ENCODE results near the gene SLC18B1. TPM values are rescaled to one million over a fixed set of nuclear protein-coding genes. Genes with fewer than 3 reads are reported as not detected.
A peak's percentile ranks its signal among the peaks of the same experiment; 100 is the strongest.

SLC18B1 gene
- total RNA-seq, 1 experiment from 2014 or later, result 24.1 TPM

- TF ChIP-seq, protein P1, sequence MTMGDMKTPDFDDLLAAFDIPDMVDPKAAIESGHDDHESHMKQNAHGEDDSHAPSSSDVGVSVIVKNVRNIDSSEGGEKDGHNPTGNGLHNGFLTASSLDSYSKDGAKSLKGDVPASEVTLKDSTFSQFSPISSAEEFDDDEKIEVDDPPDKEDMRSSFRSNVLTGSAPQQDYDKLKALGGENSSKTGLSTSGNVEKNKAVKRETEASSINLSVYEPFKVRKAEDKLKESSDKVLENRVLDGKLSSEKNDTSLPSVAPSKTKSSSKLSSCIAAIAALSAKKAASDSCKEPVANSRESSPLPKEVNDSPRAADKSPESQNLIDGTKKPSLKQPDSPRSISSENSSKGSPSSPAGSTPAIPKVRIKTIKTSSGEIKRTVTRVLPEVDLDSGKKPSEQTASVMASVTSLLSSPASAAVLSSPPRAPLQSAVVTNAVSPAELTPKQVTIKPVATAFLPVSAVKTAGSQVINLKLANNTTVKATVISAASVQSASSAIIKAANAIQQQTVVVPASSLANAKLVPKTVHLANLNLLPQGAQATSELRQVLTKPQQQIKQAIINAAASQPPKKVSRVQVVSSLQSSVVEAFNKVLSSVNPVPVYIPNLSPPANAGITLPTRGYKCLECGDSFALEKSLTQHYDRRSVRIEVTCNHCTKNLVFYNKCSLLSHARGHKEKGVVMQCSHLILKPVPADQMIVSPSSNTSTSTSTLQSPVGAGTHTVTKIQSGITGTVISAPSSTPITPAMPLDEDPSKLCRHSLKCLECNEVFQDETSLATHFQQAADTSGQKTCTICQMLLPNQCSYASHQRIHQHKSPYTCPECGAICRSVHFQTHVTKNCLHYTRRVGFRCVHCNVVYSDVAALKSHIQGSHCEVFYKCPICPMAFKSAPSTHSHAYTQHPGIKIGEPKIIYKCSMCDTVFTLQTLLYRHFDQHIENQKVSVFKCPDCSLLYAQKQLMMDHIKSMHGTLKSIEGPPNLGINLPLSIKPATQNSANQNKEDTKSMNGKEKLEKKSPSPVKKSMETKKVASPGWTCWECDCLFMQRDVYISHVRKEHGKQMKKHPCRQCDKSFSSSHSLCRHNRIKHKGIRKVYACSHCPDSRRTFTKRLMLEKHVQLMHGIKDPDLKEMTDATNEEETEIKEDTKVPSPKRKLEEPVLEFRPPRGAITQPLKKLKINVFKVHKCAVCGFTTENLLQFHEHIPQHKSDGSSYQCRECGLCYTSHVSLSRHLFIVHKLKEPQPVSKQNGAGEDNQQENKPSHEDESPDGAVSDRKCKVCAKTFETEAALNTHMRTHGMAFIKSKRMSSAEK (CRISPR knock-in tag; IDR thresholded peaks at IDR 0.05; ENCODE audit: borderline replicate concordance), result no peak
- TF ChIP-seq, protein P2, sequence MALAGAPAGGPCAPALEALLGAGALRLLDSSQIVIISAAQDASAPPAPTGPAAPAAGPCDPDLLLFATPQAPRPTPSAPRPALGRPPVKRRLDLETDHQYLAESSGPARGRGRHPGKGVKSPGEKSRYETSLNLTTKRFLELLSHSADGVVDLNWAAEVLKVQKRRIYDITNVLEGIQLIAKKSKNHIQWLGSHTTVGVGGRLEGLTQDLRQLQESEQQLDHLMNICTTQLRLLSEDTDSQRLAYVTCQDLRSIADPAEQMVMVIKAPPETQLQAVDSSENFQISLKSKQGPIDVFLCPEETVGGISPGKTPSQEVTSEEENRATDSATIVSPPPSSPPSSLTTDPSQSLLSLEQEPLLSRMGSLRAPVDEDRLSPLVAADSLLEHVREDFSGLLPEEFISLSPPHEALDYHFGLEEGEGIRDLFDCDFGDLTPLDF (CRISPR knock-in tag; IDR thresholded peaks at IDR 0.05), result no peak
- TF ChIP-seq CREM (CRISPR knock-in tag; IDR thresholded peaks at IDR 0.05) (no peak; the same call in 1 of the 2 replicates), TEAD1 (CRISPR knock-in tag; IDR thresholded peaks at IDR 0.05) (no peak)
- TF ChIP-seq, protein P3, sequence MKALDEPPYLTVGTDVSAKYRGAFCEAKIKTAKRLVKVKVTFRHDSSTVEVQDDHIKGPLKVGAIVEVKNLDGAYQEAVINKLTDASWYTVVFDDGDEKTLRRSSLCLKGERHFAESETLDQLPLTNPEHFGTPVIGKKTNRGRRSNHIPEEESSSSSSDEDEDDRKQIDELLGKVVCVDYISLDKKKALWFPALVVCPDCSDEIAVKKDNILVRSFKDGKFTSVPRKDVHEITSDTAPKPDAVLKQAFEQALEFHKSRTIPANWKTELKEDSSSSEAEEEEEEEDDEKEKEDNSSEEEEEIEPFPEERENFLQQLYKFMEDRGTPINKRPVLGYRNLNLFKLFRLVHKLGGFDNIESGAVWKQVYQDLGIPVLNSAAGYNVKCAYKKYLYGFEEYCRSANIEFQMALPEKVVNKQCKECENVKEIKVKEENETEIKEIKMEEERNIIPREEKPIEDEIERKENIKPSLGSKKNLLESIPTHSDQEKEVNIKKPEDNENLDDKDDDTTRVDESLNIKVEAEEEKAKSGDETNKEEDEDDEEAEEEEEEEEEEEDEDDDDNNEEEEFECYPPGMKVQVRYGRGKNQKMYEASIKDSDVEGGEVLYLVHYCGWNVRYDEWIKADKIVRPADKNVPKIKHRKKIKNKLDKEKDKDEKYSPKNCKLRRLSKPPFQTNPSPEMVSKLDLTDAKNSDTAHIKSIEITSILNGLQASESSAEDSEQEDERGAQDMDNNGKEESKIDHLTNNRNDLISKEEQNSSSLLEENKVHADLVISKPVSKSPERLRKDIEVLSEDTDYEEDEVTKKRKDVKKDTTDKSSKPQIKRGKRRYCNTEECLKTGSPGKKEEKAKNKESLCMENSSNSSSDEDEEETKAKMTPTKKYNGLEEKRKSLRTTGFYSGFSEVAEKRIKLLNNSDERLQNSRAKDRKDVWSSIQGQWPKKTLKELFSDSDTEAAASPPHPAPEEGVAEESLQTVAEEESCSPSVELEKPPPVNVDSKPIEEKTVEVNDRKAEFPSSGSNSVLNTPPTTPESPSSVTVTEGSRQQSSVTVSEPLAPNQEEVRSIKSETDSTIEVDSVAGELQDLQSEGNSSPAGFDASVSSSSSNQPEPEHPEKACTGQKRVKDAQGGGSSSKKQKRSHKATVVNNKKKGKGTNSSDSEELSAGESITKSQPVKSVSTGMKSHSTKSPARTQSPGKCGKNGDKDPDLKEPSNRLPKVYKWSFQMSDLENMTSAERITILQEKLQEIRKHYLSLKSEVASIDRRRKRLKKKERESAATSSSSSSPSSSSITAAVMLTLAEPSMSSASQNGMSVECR (CRISPR knock-in tag; IDR thresholded peaks at IDR 0.05; ENCODE audit: borderline replicate concordance), result no peak
- TF ChIP-seq, protein P4, sequence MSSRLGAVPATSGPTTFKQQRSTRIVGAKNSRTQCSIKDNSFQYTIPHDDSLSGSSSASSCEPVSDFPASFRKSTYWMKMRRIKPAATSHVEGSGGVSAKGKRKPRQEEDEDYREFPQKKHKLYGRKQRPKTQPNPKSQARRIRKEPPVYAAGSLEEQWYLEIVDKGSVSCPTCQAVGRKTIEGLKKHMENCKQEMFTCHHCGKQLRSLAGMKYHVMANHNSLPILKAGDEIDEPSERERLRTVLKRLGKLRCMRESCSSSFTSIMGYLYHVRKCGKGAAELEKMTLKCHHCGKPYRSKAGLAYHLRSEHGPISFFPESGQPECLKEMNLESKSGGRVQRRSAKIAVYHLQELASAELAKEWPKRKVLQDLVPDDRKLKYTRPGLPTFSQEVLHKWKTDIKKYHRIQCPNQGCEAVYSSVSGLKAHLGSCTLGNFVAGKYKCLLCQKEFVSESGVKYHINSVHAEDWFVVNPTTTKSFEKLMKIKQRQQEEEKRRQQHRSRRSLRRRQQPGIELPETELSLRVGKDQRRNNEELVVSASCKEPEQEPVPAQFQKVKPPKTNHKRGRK (CRISPR knock-in tag; IDR thresholded peaks at IDR 0.05; ENCODE audit: borderline replicate concordance), result no peak
Measured at GRCh38 chr6:132814716-132815570, 16.5 kb upstream of the SLC18B1 start (continued).

GRCh38 chr6:132813173-132813856 lies 14.9 kb upstream of the SLC18B1 start:
- CTCF ChIA-PET, result interaction anchor here (3.4 kb wide), 1 partner anchor 14 kb away, joined by 30 read pairs; the partner anchor contains the start of gene SLC18B1
- DNase-seq (ENCODE audit: low spot score), result peak; percentile 33
- H3K4me3 Mint-ChIP-seq, result peak overlapping the region; percentile 99

More at GRCh38 chr6:132813173-132813856, 14.9 kb upstream of the SLC18B1 start:
- peaks cover 37% of the 10 kb centered on the region for H3K4me1 Mint-ChIP-seq
- H3K27me3 Mint-ChIP-seq (ENCODE audit: low read depth), result peaks cover 4% of the 10 kb centered on the region; the same call in 1 of the 2 replicates
- no peak for TF ChIP-seq KAT7 (CRISPR knock-in tag; IDR thresholded peaks at IDR 0.05; ENCODE audit: borderline replicate concordance)
- TF ChIP-seq GABPB1 (CRISPR knock-in tag; IDR thresholded peaks at IDR 0.05), result 0 out of 2 replicates have a peak, but pooled peaks have one; percentile 8
- POLR2A ChIA-PET, result interaction anchor here (1.8 kb wide), 1 partner anchor 15 kb away, joined by 17 read pairs; the partner anchor contains the start of gene SLC18B1
- ATAC-seq, result peak; percentile 2; the same call in 1 of the 2 replicates
- no peaks in the 10 kb centered on the region for H3K9me3 Mint-ChIP-seq
- peaks cover 41% of the 10 kb centered on the region for H3K36me3 Mint-ChIP-seq
- H3K27ac Mint-ChIP-seq, result peak overlapping the region; percentile 98
